Activated CD8-positive, alpha-beta memory T cell treated with anti-CD3 and anti-CD28 coated beads for 1 hour (primary cell): ENCODE results near the gene CTU2.
A peak's percentile ranks its signal among the peaks of the same experiment; 100 is the strongest.
"Not testable (repeated sequence)": the region's sequence is repeated elsewhere in the genome, so short reads cannot be mapped to it uniquely, and the experiment has no call there.

Experiments used
- DNase-seq, 2 donors: peaks; one replicate each; pipeline ENCODE4 v3.0.0-alpha.2; 2020; ENCODE audit warnings: low read depth in 1 of 2; ENCODE audit errors: extremely low read depth in 1 of 2

The CTU2 gene

GRCh38 chr16:88706229-88706964 lies at the start of gene CTU2, which contains the start of gene RNF166:
Gene CTU2 (plus strand): TSS chr16:88706503. CDS start chr16:88706531, 28 bp downstream.
Gene RNF166 (minus strand): TSS chr16:88706408. CDS start chr16:88706325, 83 bp downstream.
- DNase-seq = peak; percentile 76 to 93

- DNase-seq = no peak
Measured at GRCh38 chr16:88657371-88657770, 48.9 kb upstream of the CTU2 start.

GRCh38 chr16:88658714-88659113 lies 47.6 kb upstream of the CTU2 start:
- no peak for DNase-seq

GRCh38 chr16:88659160-88659559 lies 47.1 kb upstream of the CTU2 start:
- DNase-seq = no peak

GRCh38 chr16:88661468-88661867 lies 44.8 kb upstream of the CTU2 start:
- no peak for DNase-seq

- DNase-seq = no peak
Measured at GRCh38 chr16:88662222-88662842, 44.0 kb upstream of the CTU2 start.

GRCh38 chr16:88662843-88663606 lies 43.3 kb upstream of the CTU2 start, which contains the start of gene MVD:
Gene MVD (minus strand): TSS chr16:88663091. CDS start chr16:88663080, 11 bp downstream.
- peak; percentile 86 to 93 for DNase-seq

- DNase-seq = no peak
Measured at GRCh38 chr16:88665148-88665547, 41.2 kb upstream of the CTU2 start.

- DNase-seq = no peak
Measured at GRCh38 chr16:88665570-88665969, 40.7 kb upstream of the CTU2 start.

- no peak for DNase-seq
Measured at GRCh38 chr16:88667461-88667860, 38.8 kb upstream of the CTU2 start.

GRCh38 chr16:88669493-88669892 lies 36.8 kb upstream of the CTU2 start:
- DNase-seq = not testable (repeated sequence)

- DNase-seq = no peak
Measured at GRCh38 chr16:88669980-88670379, 36.3 kb upstream of the CTU2 start.

GRCh38 chr16:88671806-88672205 lies 34.5 kb upstream of the CTU2 start:
- DNase-seq = no peak

- DNase-seq = no peak
Measured at GRCh38 chr16:88672776-88673175, 33.5 kb upstream of the CTU2 start.

GRCh38 chr16:88673716-88674379 lies 32.5 kb upstream of the CTU2 start:
- no peak for DNase-seq

- DNase-seq = no peak
Measured at GRCh38 chr16:88676502-88677242, 29.6 kb upstream of the CTU2 start.

GRCh38 chr16:88677721-88678120 lies 28.6 kb upstream of the CTU2 start:
- DNase-seq = no peak

GRCh38 chr16:88678224-88678979 lies 27.9 kb upstream of the CTU2 start:
- DNase-seq = no peak

- no peak for DNase-seq
Measured at GRCh38 chr16:88680554-88681083, 25.7 kb upstream of the CTU2 start.
